Epithelial cell of esophagus (primary cell): ENCODE data around the gene POP5.
A peak's percentile ranks its signal among the peaks of the same experiment; 100 is the strongest.
"Not testable (repeated sequence)": the region's sequence is repeated elsewhere in the genome, so short reads cannot be mapped to it uniquely, and the experiment has no call there.

Experiments used
- DNase-seq: peaks from one replicate; pipeline ENCODE4 v3.0.0; 2010; ENCODE audit warnings: low read depth
- H3K4me3 ChIP-seq: 2 replicates; pipeline ENCODE4 v1.5.1; 2011; ENCODE audit warnings: mild to moderate bottlenecking, low read length, control low read depth
- CTCF ChIP-seq: IDR thresholded peaks from 2 replicates; pipeline ENCODE4 v1.5.1; 2011; ENCODE audit warnings: low read depth, mild to moderate bottlenecking, low read length, control low read depth, inconsistent platforms; ENCODE audit not compliant: insufficient read depth; ENCODE audit errors: missing control alignments

Gene POP5

GRCh38 chr12:120580787-120581723 is at the start of gene POP5:
Gene POP5 (minus strand): TSS chr12:120581402. CDS start chr12:120581362, 40 bp downstream.
- TF ChIP-seq CTCF, result no peak
- peak; percentile 99 for DNase-seq
- peak within 1 kb of the TSS; percentile 97 for H3K4me3 ChIP-seq

GRCh38 chr12:120630104-120630892 is 49.1 kb upstream of the POP5 start:
- TF ChIP-seq CTCF, result no peak
- DNase-seq, result no peak
- H3K4me3 ChIP-seq, result no peak overlapping the region

GRCh38 chr12:120628919-120629318 is 47.7 kb upstream of the POP5 start:
- no peak overlapping the region for H3K4me3 ChIP-seq
- no peak for TF ChIP-seq CTCF
- no peak for DNase-seq

- no peak overlapping the region for H3K4me3 ChIP-seq
- no peak for TF ChIP-seq CTCF
- DNase-seq, result no peak
Observed at GRCh38 chr12:120625557-120626419, 44.6 kb upstream of the POP5 start.

- peak; percentile 97 for DNase-seq
- no peak for TF ChIP-seq CTCF
- H3K4me3 ChIP-seq, result no peak overlapping the region
Observed at GRCh38 chr12:120620624-120621023, 39.4 kb upstream of the POP5 start.

GRCh38 chr12:120618954-120619615 is 37.9 kb upstream of the POP5 start:
- TF ChIP-seq CTCF, result no peak
- DNase-seq, result no peak
- no peak overlapping the region for H3K4me3 ChIP-seq

- not testable (repeated sequence) for DNase-seq
Observed at GRCh38 chr12:120617767-120618166, 36.6 kb upstream of the POP5 start.

GRCh38 chr12:120617193-120617592 is 36.0 kb upstream of the POP5 start:
- H3K4me3 ChIP-seq, DNase-seq: not testable (repeated sequence)

More at GRCh38 chr12:120617767-120618166, 36.6 kb upstream of the POP5 start:
- not testable (repeated sequence) for H3K4me3 ChIP-seq
